HepG2 (cell line): ENCODE results near the gene FETUB. TPM values are rescaled to one million over a fixed set of nuclear protein-coding genes. Genes with fewer than 3 reads are reported as not detected.
A peak's percentile ranks its signal among the peaks of the same experiment; 100 is the strongest.

Source experiments
- BHLHE40 ChIP-seq: IDR thresholded peaks from 2 replicates; pipeline ENCODE4 v1.6.1; 2011; ENCODE audit warnings: low read length, improper control_type of control experiment
- CTCF ChIP-seq: sonication (generic); formaldehyde crosslinking; IDR thresholded peaks from 2 replicates; pipeline ENCODE4 v1.5.0; 2020; ENCODE audit warnings: mild to moderate bottlenecking, missing genetic modification reagents, moderate library complexity
- ETV5 ChIP-seq: IDR thresholded peaks from 2 replicates; pipeline ENCODE4 v1.6.1; 2018; ENCODE audit warnings: missing biosample characterization, missing genetic modification reagents, inconsistent platforms, borderline replicate concordance
- HDAC2 ChIP-seq: sonication (generic); formaldehyde crosslinking; IDR thresholded peaks from 2 replicates; pipeline ENCODE4 v1.4.0; 2020; ENCODE audit warnings: missing genetic modification reagents
- KLF15 ChIP-seq: sonication (generic); formaldehyde crosslinking; IDR thresholded peaks from 2 replicates; pipeline ENCODE4 v1.8.1; 2023; ENCODE audit warnings: borderline replicate concordance, mild to moderate bottlenecking, inconsistent platforms, missing genetic modification reagents, mixed read lengths
- ZNF383 ChIP-seq: sonication (generic); formaldehyde crosslinking; IDR thresholded peaks from 2 replicates; pipeline ENCODE4 v1.4.0; 2020; ENCODE audit warnings: missing genetic modification reagents, mild to moderate bottlenecking, borderline replicate concordance
- ZNF687 ChIP-seq: sonication (generic); formaldehyde crosslinking; IDR thresholded peaks from 2 replicates; pipeline ENCODE4 v1.5.1; 2020; ENCODE audit warnings: mild to moderate bottlenecking, missing genetic modification reagents, moderate library complexity
- ZNF704 ChIP-seq: sonication (generic); formaldehyde crosslinking; IDR thresholded peaks from 2 replicates; pipeline ENCODE4 v1.8.1; 2023; ENCODE audit warnings: mild to moderate bottlenecking, inconsistent platforms, moderate library complexity, missing genetic modification reagents, borderline replicate concordance
- ZNF710 ChIP-seq: sonication (generic); formaldehyde crosslinking; IDR thresholded peaks from 2 replicates; pipeline ENCODE4 v1.5.0; 2020; ENCODE audit warnings: mild to moderate bottlenecking, missing genetic modification reagents, borderline replicate concordance
- ZSCAN12 ChIP-seq: sonication (generic); formaldehyde crosslinking; IDR thresholded peaks from 2 replicates; pipeline ENCODE4 v1.9.0; 2021; ENCODE audit warnings: mild to moderate bottlenecking, missing genetic modification reagents
- polyA plus RNA-seq, 8 experiments: library from polyadenylated mRNA; depleted of rRNA in 3 of 8; stranded (reverse) in 7 of 8; unstranded in 1 of 8; fragments of >200 nt; fragmentation: Illumina TruSeq in 4 of 8; extraction: Trizol in 4 of 8; gene quantifications; 2 replicates each; pipeline versions ENCODE4 v1.2.1 to v1.2.3, GENCODE V29; 2011 to 2016; ENCODE audit warnings: low read depth in 4 of 8, missing spikeins in 1 of 8, mixed read lengths in 1 of 8; ENCODE audit not compliant: insufficient read depth in 1 of 8
- total RNA-seq, 5 experiments: library from RNA; depleted of rRNA; stranded (reverse); fragments of >200 nt; fragmentation: Illumina TruSeq; extraction: Trizol; gene quantifications; 2 replicates each; pipeline ENCODE4 v1.2.3, GENCODE V29; 2016; ENCODE audit warnings: low read depth in 1 of 5
- TF ChIP-seq, protein P1 (sequence below): sonication (generic); formaldehyde crosslinking; conservative IDR thresholded peaks from 2 replicates; pipeline ENCODE4 v1.4.0; 2020; ENCODE audit warnings: mild to moderate bottlenecking, missing genetic modification reagents, moderate library complexity
- TF ChIP-seq, protein P2 (sequence below): sonication (generic); formaldehyde crosslinking; IDR thresholded peaks from 2 replicates; pipeline ENCODE4 v1.4.0; 2020; ENCODE audit warnings: mild to moderate bottlenecking, low read depth, missing genetic modification reagents
- TF ChIP-seq, protein P3 (sequence below): sonication (generic); formaldehyde crosslinking; IDR thresholded peaks from 2 replicates; pipeline ENCODE4 v1.8.1; 2023; ENCODE audit warnings: mild to moderate bottlenecking, missing genetic modification reagents

Gene FETUB
- total and polyA plus RNA-seq, 2 of the 13 experiments (the other 11 are each of a cell fraction or from before 2014, with no cell fraction given), result 2.1 to 4.4 TPM

- TF ChIP-seq, protein P1, sequence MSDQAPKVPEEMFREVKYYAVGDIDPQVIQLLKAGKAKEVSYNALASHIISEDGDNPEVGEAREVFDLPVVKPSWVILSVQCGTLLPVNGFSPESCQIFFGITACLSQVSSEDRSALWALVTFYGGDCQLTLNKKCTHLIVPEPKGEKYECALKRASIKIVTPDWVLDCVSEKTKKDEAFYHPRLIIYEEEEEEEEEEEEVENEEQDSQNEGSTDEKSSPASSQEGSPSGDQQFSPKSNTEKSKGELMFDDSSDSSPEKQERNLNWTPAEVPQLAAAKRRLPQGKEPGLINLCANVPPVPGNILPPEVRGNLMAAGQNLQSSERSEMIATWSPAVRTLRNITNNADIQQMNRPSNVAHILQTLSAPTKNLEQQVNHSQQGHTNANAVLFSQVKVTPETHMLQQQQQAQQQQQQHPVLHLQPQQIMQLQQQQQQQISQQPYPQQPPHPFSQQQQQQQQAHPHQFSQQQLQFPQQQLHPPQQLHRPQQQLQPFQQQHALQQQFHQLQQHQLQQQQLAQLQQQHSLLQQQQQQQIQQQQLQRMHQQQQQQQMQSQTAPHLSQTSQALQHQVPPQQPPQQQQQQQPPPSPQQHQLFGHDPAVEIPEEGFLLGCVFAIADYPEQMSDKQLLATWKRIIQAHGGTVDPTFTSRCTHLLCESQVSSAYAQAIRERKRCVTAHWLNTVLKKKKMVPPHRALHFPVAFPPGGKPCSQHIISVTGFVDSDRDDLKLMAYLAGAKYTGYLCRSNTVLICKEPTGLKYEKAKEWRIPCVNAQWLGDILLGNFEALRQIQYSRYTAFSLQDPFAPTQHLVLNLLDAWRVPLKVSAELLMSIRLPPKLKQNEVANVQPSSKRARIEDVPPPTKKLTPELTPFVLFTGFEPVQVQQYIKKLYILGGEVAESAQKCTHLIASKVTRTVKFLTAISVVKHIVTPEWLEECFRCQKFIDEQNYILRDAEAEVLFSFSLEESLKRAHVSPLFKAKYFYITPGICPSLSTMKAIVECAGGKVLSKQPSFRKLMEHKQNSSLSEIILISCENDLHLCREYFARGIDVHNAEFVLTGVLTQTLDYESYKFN, result no peak
- TF ChIP-seq BHLHE40 (no peak), ZNF383 (no peak), HDAC2 (CRISPR knock-in tag) (no peak), KLF15 (no peak), ZNF710 (CRISPR knock-in tag) (no peak), ETV5 (CRISPR knock-in tag) (peak; percentile 22; the same call in 1 of the 2 replicates), ZSCAN12 (no peak), ZNF687 (no peak), ZNF704 (no peak), CTCF (CRISPR knock-in tag) (peak; percentile 35)
- TF ChIP-seq, protein P2, sequence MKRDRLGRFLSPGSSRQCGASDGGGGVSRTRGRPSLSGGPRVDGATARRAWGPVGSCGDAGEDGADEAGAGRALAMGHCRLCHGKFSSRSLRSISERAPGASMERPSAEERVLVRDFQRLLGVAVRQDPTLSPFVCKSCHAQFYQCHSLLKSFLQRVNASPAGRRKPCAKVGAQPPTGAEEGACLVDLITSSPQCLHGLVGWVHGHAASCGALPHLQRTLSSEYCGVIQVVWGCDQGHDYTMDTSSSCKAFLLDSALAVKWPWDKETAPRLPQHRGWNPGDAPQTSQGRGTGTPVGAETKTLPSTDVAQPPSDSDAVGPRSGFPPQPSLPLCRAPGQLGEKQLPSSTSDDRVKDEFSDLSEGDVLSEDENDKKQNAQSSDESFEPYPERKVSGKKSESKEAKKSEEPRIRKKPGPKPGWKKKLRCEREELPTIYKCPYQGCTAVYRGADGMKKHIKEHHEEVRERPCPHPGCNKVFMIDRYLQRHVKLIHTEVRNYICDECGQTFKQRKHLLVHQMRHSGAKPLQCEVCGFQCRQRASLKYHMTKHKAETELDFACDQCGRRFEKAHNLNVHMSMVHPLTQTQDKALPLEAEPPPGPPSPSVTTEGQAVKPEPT (CRISPR knock-in tag), result no peak
- TF ChIP-seq, protein P3, sequence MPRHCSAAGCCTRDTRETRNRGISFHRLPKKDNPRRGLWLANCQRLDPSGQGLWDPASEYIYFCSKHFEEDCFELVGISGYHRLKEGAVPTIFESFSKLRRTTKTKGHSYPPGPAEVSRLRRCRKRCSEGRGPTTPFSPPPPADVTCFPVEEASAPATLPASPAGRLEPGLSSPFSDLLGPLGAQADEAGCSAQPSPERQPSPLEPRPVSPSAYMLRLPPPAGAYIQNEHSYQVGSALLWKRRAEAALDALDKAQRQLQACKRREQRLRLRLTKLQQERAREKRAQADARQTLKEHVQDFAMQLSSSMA (CRISPR knock-in tag), result no peak
These were observed 13.8 kb downstream of the FETUB start (continued) for GRCh38 chr3:186653984-186654383.
